Smooth muscle cell of the coronary artery (primary cell): ENCODE measurements around the gene STX10. TPM values are rescaled to one million over a fixed set of nuclear protein-coding genes. Genes with fewer than 3 reads are reported as not detected.

ENCODE experiments used
- total RNA-seq: library from RNA; depleted of rRNA; stranded (reverse); fragments of >200 nt; gene quantifications from 2 replicates; pipeline ENCODE4 v1.2.3, GENCODE V29; 2014; ENCODE audit warnings: low replicate concordance

The STX10 gene, protein sequence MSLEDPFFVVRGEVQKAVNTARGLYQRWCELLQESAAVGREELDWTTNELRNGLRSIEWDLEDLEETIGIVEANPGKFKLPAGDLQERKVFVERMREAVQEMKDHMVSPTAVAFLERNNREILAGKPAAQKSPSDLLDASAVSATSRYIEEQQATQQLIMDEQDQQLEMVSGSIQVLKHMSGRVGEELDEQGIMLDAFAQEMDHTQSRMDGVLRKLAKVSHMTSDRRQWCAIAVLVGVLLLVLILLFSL
- total RNA-seq, result 88.3 and 90.8 TPM in 2 replicates

GRCh38 chr19:13150187-13150930 lies at the start of gene STX10, which contains the start of gene IER2:
TSS of gene STX10 (minus strand) at chr19:13150375. CDS start at chr19:13150173, 202 bp downstream.
TSS of gene IER2 (plus strand) at chr19:13150411. CDS start at chr19:13153187, 2,776 bp downstream.

DNA sequence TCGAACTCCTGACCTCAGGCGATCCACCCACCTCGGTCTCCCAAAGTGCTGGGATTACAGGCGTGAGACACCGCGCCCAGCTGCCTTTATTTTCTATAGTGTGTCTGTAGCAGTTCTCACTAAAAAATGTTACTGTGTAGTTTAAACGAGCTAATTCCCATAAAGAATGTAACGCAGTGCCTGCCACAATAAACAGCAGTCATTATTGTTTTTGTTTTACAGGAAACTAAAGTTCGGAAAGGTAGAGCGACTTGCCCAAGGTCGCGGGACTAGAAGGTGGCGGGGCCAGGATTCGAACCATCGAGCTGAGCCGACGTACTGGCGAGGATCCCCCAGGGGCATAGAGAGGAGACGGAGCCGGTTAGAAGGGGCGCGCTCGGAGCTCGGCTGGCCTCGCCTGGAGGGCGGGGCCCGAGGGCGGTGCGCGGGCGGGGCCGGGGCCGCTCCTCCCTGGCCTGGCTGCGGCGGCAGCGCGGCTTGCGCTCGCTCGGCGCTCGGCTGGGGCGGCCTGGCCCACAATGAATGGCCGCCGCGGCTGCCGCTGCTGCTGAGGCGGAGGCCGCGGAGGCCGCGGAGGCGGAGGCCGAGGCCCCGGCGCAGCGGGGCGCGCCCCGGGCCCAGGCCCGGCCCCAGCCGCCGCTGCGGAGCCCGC lies 32.3 kb downstream of the STX10 start, which contains the start of gene NACC1:
Gene NACC1 (plus strand): TSS at position 493 of the 652 bp plus-strand sequence. CDS start 16,944 bp downstream, outside the sequence.

DNA sequence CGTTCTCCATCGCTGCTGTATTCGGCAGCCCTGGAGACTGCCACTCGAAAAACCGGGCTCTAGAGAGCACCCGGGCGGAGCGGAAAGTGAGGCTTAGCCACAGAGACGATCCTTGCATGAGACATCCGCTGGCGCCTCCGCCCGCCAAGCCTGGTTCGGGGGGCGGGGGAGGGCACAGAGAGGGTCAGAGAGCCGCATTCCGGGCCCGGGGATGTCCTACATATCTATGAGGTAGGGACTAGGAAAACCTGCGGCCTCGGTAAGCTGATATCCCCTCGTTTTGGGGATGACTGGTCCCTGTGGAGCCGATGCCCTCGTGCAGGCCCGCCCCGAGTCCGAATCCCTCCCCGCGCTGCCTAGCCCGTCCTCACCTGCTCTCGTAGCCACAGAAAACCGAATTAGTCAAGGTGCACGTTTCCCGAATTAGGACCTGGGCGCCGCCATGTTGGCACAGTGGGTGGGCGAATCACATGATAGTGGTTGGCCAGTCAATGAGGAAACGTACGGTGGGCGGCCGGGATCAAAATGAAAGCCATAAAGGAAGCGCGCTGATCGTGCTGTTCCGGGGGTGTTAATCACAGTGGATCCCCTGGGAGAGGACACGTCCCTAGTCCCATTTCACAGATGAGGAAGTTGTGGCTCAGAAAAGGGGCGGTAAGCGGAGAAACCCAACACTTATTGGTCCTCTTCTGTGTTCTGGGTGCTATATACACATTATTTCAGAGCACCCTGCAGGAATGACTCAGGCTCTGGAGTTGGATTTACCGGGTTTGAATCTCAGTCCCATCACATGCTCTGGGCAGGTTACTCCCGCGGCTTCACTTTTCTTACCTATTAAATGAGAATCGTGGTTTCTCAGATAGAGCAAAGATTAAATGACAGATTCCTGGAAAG lies 33.6 kb downstream of the STX10 start, which contains the start of gene TRMT1:
Gene TRMT1 (minus strand): TSS at position 459 of the 894 bp plus-strand sequence. CDS start 341 bp downstream, at position 118.

GRCh38 chr19:13102666-13103580 lies 47.3 kb downstream of the STX10 start, which contains the start of gene LYL1:
TSS of gene LYL1 (minus strand) at chr19:13102858. CDS start at chr19:13101171, 1,687 bp downstream.

Other genes with a start within 250 kb of the STX10 start
- gene SYCE2, start 231.1 kb downstream of the STX10 start, total RNA-seq, result 0.08 TPM in 1 of 2 replicates, not detected in the other
- gene FARSA, start 216.7 kb downstream of the STX10 start, total RNA-seq, result 38.4 and 44.9 TPM in 2 replicates
- 1,958 and 2,935 TPM in 2 replicates for gene CALR, start 211.8 kb downstream of the STX10 start, total RNA-seq
- 53.6 and 59.7 TPM in 2 replicates for gene RAD23A, start 204.5 kb downstream of the STX10 start, total RNA-seq
- gene GADD45GIP1, start 193.2 kb downstream of the STX10 start, total RNA-seq, result 21.4 and 38.0 TPM in 2 replicates
- 0.08 TPM in 1 of 2 replicates, not detected in the other for gene DAND5, start 180.8 kb downstream of the STX10 start, total RNA-seq
- gene NFIX, start 154.9 kb downstream of the STX10 start, total RNA-seq, result 42.4 and 45.6 TPM in 2 replicates
- 8.6 TPM in 1 of 2 replicates, not detected in the other for gene LYL1, start 47.5 kb downstream of the STX10 start, total RNA-seq
- 26.3 and 41.8 TPM in 2 replicates for gene TRMT1, start 33.6 kb downstream of the STX10 start, total RNA-seq
- gene NACC1, start 32.1 kb downstream of the STX10 start, total RNA-seq, result 31.9 and 47.0 TPM in 2 replicates
- gene IER2, start within 50 bp of the STX10 start, total RNA-seq, result 7.1 and 20.1 TPM in 2 replicates